ENCODE measurements around the gene APOL1. TPM values are rescaled to one million over a fixed set of nuclear protein-coding genes. Genes with fewer than 3 reads are reported as not detected.

APOL1 gene
- total RNA-seq, 1 experiment from 2014 or later: 33.0 TPM

- DNase-seq: no peak
- no peak overlapping the region for H2AFZ ChIP-seq
- H3K36me3 ChIP-seq (ENCODE audit: low read depth): no peaks in the 10 kb centered on the region
- CTCF ChIA-PET: no interaction called here
- no peaks in the 10 kb centered on the region for H3K27me3 ChIP-seq (ENCODE audit: insufficient read depth, low read depth)
- peaks cover 13% of the 10 kb centered on the region for H3K79me2 ChIP-seq (ENCODE audit: low read depth)
- H3K4me1 ChIP-seq (replicated peaks; ENCODE audit: insufficient read depth): peaks cover 6% of the 10 kb centered on the region
- no TSS peak for BruUV-seq (replicated peaks)
- H3K9me3 ChIP-seq (ENCODE audit: insufficient read depth, low read depth): no peaks in the 10 kb centered on the region
- H3K9me2 ChIP-seq (ENCODE audit: insufficient read depth): no peaks in the 10 kb centered on the region
- intact Hi-C loops (cut with micrococcal nuclease; ENCODE audit: unreplicated experiment): no loop called here
- no peak overlapping the region for H3K27ac ChIP-seq
- no peak overlapping the region for H3K4me3 ChIP-seq
- no peak for TF ChIP-seq CTCF (conservative IDR thresholded peaks at IDR 0.05)
- no peak for TF ChIP-seq EZH2 (IDR thresholded peaks at IDR 0.05; ENCODE audit: low read depth)
- POLR2A ChIA-PET (ENCODE audit: unreplicated experiment): no interaction called here
- H3F3A ChIP-seq (ENCODE audit: insufficient read depth, low read depth): no peaks in the 10 kb centered on the region
- no peaks in the 10 kb centered on the region for H4K20me1 ChIP-seq (ENCODE audit: insufficient read depth)
- no peak overlapping the region for H3K4me2 ChIP-seq
Observed at GRCh38 chr22:36232715-36233401, 20.1 kb upstream of the APOL1 start.

- CTCF ChIA-PET: no interaction called here
Observed at GRCh38 chr22:36233796-36234195, 19.1 kb upstream of the APOL1 start.

GRCh38 chr22:36234213-36234612 lies 18.7 kb upstream of the APOL1 start:
- Histone ChIP-seq H3K27me3 (ENCODE audit: insufficient read depth, low read depth) (no peaks in the 10 kb centered on the region), H4K20me1 (ENCODE audit: insufficient read depth) (no peaks in the 10 kb centered on the region), H3K4me2 (no peak overlapping the region), H3K36me3 (ENCODE audit: low read depth) (no peaks in the 10 kb centered on the region), H3K27ac (no peak overlapping the region), H3K4me1 (replicated peaks; ENCODE audit: insufficient read depth) (peaks cover 16% of the 10 kb centered on the region), H3K79me2 (ENCODE audit: low read depth) (peaks cover 24% of the 10 kb centered on the region), H2AFZ (no peak overlapping the region), H3K4me3 (no peak overlapping the region), H3K9me2 (ENCODE audit: insufficient read depth) (no peaks in the 10 kb centered on the region), H3K9me3 (ENCODE audit: insufficient read depth, low read depth) (no peaks in the 10 kb centered on the region), H3F3A (ENCODE audit: insufficient read depth, low read depth) (peaks cover 5% of the 10 kb centered on the region; the same call in 1 of the 2 replicates)
- BruUV-seq (replicated peaks): no TSS peak
- TF ChIP-seq CTCF (conservative IDR thresholded peaks at IDR 0.05) (no peak), EZH2 (IDR thresholded peaks at IDR 0.05; ENCODE audit: low read depth) (no peak)
- intact Hi-C loops (cut with micrococcal nuclease; ENCODE audit: unreplicated experiment): no loop called here
- no peak for DNase-seq
- ChIA-PET POLR2A (ENCODE audit: unreplicated experiment) (no interaction called here), CTCF (no interaction called here)

More at GRCh38 chr22:36233796-36234195, 19.1 kb upstream of the APOL1 start:
- Histone ChIP-seq H3K4me2 (no peak overlapping the region), H3K4me3 (no peak overlapping the region), H3K27me3 (ENCODE audit: insufficient read depth, low read depth) (no peaks in the 10 kb centered on the region), H3K4me1 (replicated peaks; ENCODE audit: insufficient read depth) (peaks cover 15% of the 10 kb centered on the region), H3K27ac (no peak overlapping the region), H3K9me3 (ENCODE audit: insufficient read depth, low read depth) (no peaks in the 10 kb centered on the region), H3K36me3 (ENCODE audit: low read depth) (no peaks in the 10 kb centered on the region), H4K20me1 (ENCODE audit: insufficient read depth) (no peaks in the 10 kb centered on the region), H2AFZ (no peak overlapping the region), H3K79me2 (ENCODE audit: low read depth) (peaks cover 23% of the 10 kb centered on the region), H3K9me2 (ENCODE audit: insufficient read depth) (no peaks in the 10 kb centered on the region), H3F3A (ENCODE audit: insufficient read depth, low read depth) (peaks cover under 1% of the 10 kb centered on the region; the same call in 1 of the 2 replicates)
- POLR2A ChIA-PET (ENCODE audit: unreplicated experiment): no interaction called here
- intact Hi-C loops (cut with micrococcal nuclease; ENCODE audit: unreplicated experiment): no loop called here
- no peak for DNase-seq
- no peak for TF ChIP-seq CTCF (conservative IDR thresholded peaks at IDR 0.05)
- TF ChIP-seq EZH2 (IDR thresholded peaks at IDR 0.05; ENCODE audit: low read depth): no peak
- no TSS peak for BruUV-seq (replicated peaks)

Data from PC-9 (cell line).